CD4-positive, alpha-beta T cell treated with Interleukin-15 for 1 hour (primary cell): ENCODE measurements around the gene PRSS38.
"Not testable (repeated sequence)": the region's sequence is repeated elsewhere in the genome, so short reads cannot be mapped to it uniquely, and the experiment has no call there.

Experiments
- DNase-seq: peaks from one replicate; pipeline ENCODE4 v3.0.0-alpha.2; 2020

The PRSS38 gene

GRCh38 chr1:227846265-227846858 lies 30.9 kb downstream of the PRSS38 start:
- DNase-seq, result no peak

- DNase-seq, result not testable (repeated sequence)
Measured at GRCh38 chr1:227847046-227847445, 31.6 kb downstream of the PRSS38 start.

DNA sequence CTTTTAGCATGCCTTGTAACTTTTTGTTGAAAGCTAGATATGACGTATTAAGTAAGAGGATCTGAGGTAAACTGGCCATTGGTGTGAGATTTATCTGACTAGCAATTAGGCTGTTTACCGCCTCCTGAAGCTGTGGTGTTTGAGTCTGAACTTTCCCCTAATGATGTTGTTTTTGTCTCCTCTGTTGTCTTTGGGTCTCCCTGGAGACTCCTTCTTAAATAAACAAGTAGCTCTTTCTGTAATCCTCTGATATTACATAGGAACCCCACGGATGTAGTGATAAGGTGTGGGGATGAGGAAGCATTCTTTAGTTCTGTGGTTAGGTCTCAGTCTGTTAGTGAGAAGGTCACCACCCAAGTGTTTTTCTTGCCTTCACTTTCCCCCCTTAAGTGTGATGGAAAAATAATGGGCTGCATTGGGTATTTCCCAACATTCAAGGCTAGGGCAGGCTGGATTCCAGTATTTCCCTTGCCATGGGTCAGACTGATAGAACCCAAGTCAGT lies 33.0 kb downstream of the PRSS38 start:
- DNase-seq, result no peak

DNA sequence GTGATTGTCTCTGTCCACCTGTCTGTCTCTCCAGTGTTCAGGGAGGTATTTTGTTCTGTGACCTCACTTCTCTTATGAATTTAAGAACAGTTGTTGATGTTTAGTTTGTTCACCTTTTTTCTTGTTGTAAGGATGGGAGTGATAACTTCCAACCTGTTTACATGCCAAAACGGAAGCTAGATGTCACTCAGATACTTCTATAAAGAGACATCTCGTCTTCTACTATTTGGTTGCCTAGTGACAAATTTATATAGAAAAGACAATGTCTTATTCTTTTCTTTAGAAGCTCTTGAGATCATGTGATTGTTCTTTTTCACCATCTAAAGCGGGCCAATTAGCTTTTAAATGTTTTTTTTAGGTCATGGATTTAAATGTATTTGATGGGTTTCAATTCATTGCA lies 33.8 kb downstream of the PRSS38 start:
- no peak for DNase-seq

- DNase-seq, result no peak
Measured at GRCh38 chr1:227854189-227854588, 38.7 kb downstream of the PRSS38 start.

DNA sequence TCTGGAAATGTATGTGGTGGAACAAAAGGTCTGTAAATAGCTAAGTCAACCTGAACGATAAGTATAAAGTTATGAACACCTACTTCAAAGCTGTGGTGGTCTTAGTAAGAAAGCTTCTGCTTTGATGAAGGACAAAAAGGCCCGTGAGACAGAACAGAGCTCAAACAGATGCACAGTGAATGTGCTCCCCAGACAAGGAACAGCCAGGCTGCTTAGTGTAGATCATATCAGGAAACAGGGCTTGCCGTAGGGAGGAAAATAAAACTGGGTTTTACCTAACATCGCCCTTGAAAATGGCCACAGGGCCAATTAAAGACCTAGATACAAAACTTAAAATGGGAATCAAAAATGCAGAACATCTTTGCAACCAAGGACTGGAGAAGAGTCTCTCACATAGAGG lies 40.2 kb downstream of the PRSS38 start:
- DNase-seq, result no peak

DNA sequence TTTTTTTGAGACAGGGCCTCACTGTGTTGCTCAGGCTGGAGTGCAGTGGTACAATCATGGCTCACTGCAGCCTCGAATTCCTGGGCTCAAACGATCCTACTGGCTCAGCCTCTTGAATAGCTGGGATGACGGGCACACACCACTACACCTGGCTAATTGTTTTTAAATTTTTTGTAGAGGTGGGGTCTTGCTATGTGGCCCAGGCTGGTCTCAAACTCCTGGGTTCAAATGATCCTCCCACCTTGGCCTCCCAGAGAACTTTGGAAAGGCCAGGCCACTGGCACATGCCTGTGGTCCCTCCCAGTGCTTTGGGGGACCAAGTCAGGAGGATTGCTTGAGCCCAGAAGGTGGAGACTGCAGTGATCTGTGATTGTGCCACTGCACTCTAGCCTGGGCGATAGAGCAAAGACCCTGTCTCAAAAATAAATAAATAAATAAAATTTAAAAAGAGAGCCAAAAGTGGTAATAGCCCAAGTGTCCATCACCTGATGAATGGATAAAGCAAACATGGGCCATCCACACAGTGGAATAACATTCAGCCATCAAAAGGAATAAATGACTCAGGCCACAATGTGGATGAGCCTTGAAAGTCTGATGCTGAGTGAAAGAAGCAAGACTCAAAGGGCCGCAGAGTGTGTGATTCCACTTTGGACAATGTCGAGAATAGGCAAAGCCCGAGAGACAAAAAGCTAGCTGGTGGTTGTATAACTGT lies 40.8 kb downstream of the PRSS38 start:
- no peak for DNase-seq

DNA sequence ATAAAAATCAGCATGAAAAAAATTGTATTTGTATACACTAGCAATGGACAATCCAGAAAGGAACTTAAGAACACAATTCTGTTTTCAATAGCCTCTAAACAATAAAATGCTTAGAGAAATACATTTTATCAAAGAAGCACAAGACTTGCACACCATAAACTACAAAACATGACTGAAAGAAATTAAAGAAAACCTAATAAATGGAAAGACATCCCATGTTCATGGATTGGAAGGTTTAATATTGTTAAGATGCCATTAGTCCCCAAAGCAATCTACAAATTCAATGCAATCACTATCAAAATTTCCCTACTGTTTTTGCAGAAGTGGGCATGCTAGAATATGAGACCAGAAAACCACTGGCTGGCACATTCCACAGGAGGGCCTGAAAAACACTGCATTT lies 49.4 kb downstream of the PRSS38 start:
- DNase-seq, result no peak

GRCh38 chr1:227869279-227869842 lies 53.9 kb downstream of the PRSS38 start:
- no peak for DNase-seq

DNA sequence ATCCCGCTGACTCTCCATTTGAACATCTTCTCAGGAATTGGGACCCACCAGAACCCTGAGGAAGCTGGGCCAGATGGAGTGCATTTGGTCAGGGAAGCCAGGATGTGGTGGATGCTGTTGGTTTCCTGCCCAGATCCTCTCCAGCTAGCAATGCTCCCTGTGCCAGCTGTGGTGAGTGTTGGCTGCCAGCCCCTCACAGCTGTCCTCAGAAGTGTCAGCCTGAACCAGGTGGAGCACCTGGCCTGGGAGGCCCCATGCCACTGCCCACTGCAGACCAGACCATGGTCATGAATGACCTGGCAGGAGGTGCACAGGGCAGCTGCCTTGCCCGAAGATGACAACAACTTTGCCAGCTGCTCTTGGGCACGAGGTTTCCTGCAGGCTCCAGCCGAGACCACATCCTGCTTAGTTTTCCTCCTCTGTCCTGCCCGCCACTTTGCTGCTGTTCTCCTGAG lies 54.4 kb downstream of the PRSS38 start:
- no peak for DNase-seq

- no peak for DNase-seq
Measured at GRCh38 chr1:227870366-227870765, 54.9 kb downstream of the PRSS38 start.

- DNase-seq, result not testable (repeated sequence)
Measured at GRCh38 chr1:227871892-227872291, 56.4 kb downstream of the PRSS38 start.

GRCh38 chr1:227877810-227878209 lies 62.3 kb downstream of the PRSS38 start:
- DNase-seq, result not testable (repeated sequence)

DNA sequence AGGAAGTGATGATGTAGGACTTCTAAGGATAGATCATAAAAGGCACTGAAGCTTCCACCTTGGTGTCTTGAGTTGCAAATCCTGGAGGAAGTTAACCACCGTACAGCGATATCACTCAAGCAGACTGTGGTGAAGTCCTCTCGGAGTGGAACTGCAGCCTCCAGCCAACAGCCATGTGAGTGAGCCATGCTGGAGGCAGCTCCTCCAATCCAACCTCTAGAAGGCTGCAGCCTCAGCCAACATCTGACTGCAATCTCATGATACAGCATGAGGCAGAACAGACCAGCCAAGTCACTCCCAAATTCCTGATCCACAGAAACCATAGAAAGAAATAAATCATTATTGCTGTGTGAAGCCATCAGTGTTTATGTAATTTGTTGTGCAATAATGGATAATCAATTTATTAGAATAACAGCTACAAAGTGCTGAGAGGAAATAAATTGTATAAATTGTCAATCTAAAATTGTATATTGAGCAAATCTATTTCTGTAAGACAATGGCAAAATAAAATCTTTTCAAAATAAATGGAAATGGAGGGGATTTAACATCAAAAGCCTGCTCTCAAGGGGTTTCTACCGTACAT lies 65.0 kb downstream of the PRSS38 start:
- DNase-seq, result no peak

GRCh38 chr1:227883073-227883520 lies 67.6 kb downstream of the PRSS38 start:
- DNase-seq, result peak; percentile 10

GRCh38 chr1:227883641-227884301 lies 68.3 kb downstream of the PRSS38 start:
- peak; percentile 14 for DNase-seq

DNA sequence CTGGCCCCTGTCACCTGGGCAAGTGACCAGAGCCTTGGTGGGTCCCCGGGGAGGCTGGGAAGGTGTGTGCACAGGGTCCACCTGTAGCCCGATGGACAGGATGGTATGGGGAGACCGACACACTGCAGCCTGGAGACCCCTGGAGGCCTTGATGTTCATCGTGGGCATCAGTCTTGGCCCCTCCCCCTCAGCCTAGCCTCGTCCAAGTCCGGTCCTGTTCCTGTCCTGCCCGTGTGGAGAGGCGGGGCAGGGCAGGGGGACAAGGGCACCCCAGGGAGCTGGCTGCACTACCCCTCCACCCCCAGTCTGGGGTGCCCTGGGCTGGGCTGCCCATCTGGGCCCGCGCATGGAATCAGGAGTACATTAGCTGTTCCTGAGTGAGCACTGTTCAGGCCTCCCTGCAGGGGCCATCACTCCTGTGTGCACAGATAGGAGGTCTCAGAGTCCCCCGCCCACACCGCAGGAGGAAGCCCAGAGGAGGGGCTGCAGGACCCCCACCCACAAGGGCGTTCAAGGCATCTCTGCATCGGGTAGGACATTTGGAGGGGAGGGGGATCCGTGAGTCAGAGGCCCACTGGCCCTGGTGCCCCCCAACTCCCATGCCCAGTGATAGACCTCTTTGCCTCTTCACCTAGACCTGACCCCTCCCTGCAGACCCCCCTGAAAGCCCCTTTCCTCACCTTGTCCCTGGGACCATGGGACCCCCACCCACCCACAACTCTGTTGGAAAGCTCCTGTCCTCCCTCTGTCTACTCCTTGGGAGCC lies 69.1 kb downstream of the PRSS38 start:
- peak; percentile 15 for DNase-seq

DNA sequence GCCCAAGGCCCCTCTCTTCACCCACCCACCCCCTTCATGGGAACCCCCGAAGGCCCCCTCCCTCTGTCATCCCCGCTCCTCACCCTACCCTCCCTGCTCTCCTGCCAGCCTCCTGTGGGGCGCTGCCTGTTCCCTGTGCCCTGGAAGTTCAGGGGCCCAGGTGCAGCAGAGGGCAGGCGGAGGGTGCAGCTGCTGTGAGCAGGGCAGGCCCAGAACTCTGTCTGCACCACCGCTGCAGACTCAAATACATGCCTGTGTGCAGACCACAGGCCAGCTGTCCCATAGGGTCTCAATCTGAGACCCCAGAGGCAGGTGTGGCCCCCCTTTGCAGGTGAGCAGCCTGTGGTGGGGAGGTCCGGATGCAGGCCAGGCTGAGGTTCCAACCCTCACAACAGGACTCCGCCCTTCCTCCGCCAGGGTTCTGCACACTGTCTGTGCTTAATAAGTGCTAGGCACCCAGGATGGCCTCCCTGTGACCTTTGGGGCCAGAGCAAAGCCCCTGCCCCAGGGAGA lies 69.7 kb downstream of the PRSS38 start:
- DNase-seq, result peak; percentile 18

DNA sequence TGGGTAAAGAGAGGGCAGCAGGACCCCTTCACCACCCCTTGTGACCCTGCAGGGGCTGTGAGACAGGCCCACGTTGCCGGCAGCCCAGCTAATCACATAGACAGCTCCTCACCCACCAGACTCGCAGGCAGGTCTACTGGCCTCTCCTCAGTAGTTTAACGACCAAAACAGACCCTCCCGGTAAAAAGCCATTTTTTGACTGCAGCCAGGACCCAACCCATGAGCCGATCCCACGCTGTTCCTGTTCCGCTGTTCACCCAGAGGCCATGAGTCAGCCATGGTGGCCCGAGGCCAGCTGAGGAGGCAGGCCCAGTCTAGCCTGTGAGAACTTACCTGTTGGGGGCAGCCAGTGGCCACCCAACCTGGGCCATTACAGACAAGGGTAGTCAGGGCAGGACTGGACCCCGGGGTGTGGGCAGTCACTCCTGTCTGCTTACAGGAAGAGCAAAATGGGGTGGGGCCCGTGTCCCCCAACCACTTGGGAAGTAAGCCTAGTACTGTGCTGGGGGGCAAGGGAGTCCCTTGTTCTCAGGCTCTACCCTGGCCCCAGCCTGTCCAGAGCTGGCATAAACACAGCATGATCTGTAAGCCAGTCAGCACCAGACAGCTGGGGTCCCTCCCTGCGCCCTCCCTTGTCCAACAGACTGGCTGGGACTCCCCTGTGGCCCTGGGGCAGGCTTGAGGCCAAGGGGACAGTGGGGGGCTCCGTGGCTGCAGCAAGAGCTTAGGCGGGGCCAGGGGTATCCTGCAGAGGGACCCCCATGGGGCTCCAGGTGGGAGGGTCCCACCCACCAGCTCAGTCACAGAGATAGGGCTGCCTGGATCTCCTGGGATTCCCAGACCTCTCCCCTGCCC lies 70.4 kb downstream of the PRSS38 start:
- DNase-seq, result peak; percentile 16

DNA sequence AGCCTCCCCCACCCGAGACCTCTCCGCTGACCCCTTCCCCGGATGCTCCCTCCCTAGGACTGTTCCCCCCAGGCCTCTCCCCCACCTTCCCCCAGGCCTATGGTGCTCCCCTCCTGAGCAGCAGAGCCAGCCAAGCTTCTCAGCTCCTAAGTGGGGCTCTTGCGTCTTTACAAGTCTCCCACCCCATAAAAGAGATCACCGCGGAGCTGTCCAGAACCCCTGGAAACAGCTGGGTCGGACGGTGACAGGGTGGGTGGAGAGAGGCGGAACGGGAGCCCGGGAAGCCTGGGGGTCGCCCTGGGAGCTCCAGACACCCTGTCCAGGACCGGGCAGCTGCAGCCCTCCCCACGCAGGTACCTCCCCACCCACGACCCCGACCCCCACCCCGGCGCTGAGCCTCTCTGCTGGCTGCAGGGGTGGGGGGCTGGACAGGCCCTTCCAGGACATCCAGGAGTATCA lies 71.1 kb downstream of the PRSS38 start:
- peak; percentile 14 for DNase-seq
